CD4-positive, alpha-beta T cell (primary cell): ENCODE data around the gene PLPPR3. TPM values are rescaled to one million over a fixed set of nuclear protein-coding genes. Genes with fewer than 3 reads are reported as not detected.
A peak's percentile ranks its signal among the peaks of the same experiment; 100 is the strongest.

ENCODE experiments used
- ATAC-seq: fragments of 200-7000 bp; cut with Tn5 transposase; one replicate; pipeline ENCODE4 v1.10.0; 2022; ENCODE audit warnings: mild to moderate bottlenecking; ENCODE audit not compliant: poor library complexity
- CTCF ChIA-PET: fragments of 350-600 bp; sonication (Branson Sonifier 250); formaldehyde crosslinking; loops from one replicate; lab custom pipeline; 2021; ENCODE audit warnings: antibody characterized with exemption, inconsistent platforms; lab: Charles Lee
- POLR2A ChIA-PET: fragments of 350-600 bp; sonication (Branson Sonifier 250); formaldehyde crosslinking; loops from one replicate; lab custom pipeline; 2021; ENCODE audit warnings: antibody characterized with exemption, inconsistent platforms; lab: Charles Lee
- DNase-seq, 14 experiments: peaks; one replicate each; pipeline ENCODE4 v3.0.0-alpha.2; 2013 to 2020; ENCODE audit warnings: mixed read lengths in 2 of 14
- H3K27ac ChIP-seq, 2 donors: one replicate each; pipeline versions ENCODE4 v1.5.1 to v1.7.0; 2013; ENCODE audit warnings: low read length in 2 of 2, low read depth in 1 of 2, mild to moderate bottlenecking in 1 of 2
- H3K27me3 ChIP-seq, 2 experiments: 1 replicate in 1 of 2; 2 replicates in 1 of 2; pipeline versions ENCODE4 v1.6.1 to v1.7.0; 2013; ENCODE audit warnings: low read length in 2 of 2, control low read depth in 1 of 2, mild to moderate bottlenecking in 1 of 2, moderate library complexity in 1 of 2; ENCODE audit not compliant: insufficient read depth in 2 of 2, control insufficient read depth in 1 of 2
- H3K36me3 ChIP-seq: one replicate; pipeline ENCODE4 v1.6.1; 2013; ENCODE audit warnings: low read length, control low read depth; ENCODE audit not compliant: insufficient read depth
- H3K4me1 ChIP-seq: one replicate; pipeline ENCODE4 v1.6.1; 2013; ENCODE audit warnings: low read length, control low read depth; ENCODE audit not compliant: insufficient read depth
- H3K4me3 ChIP-seq: one replicate; pipeline ENCODE4 v1.5.1; 2013; ENCODE audit warnings: mild to moderate bottlenecking, low read length, moderate library complexity
- H3K9me3 ChIP-seq, 2 experiments: 1 replicate in 1 of 2; 2 replicates in 1 of 2; pipeline versions ENCODE4 v1.6.1 to v1.7.0; 2013; ENCODE audit warnings: low read length in 2 of 2, mild to moderate bottlenecking in 2 of 2, control low read depth in 1 of 2, moderate library complexity in 1 of 2; ENCODE audit not compliant: control insufficient read depth in 1 of 2, insufficient read depth in 1 of 2
- H3K27ac Mint-ChIP-seq: one replicate; pipeline ENCODE4 v1.8.0; 2020; ENCODE audit warnings: mixed read lengths
- H3K27me3 Mint-ChIP-seq: one replicate; pipeline ENCODE4 v1.8.0; 2021; ENCODE audit warnings: mixed read lengths
- H3K36me3 Mint-ChIP-seq: one replicate; pipeline ENCODE4 v1.8.0; 2021; ENCODE audit warnings: low read depth, mixed read lengths
- H3K4me1 Mint-ChIP-seq: one replicate; pipeline ENCODE4 v1.8.0; 2021; ENCODE audit warnings: low read depth, mixed read lengths
- H3K4me3 Mint-ChIP-seq: one replicate; pipeline ENCODE4 v1.8.0; 2020; ENCODE audit warnings: mild to moderate bottlenecking, mixed read lengths
- H3K9me3 Mint-ChIP-seq: one replicate; pipeline ENCODE4 v1.8.0; 2020; ENCODE audit warnings: mixed read lengths
- CTCF ChIP-seq: fragments of 200-600 bp; IDR thresholded peaks from one replicate; pipeline ENCODE4 v1.8.0; 2022; ENCODE audit warnings: antibody characterized with exemption, mild to moderate bottlenecking
- intact Hi-C, 2 experiments: fragments of 100-400 bp; cut with DNase I in 1 of 2; cut with micrococcal nuclease in 1 of 2; formaldehyde crosslinking; loops; one replicate each; pipeline versions ENCODE4 v1.15.1 to v1.9.0; 2023 to 2025; cut with DNase I, micrococcal nuclease
- total RNA-seq, 174 experiments: library from RNA in 2 of 174; stranded (reverse) in 2 of 174; gene quantifications; one replicate each; pipeline ENCODE4 v1.2.3 and lab custom pipeline; 2021 to 2026

PLPPR3 gene
- total RNA-seq, 2 experiments from 2014 or later: not detected

GRCh38 chr19:825897-826644 is 4.3 kb upstream of the PLPPR3 start:
- H3K36me3 Mint-ChIP-seq: no peaks in the 10 kb centered on the region
- H3K36me3 ChIP-seq: no peaks in the 10 kb centered on the region
- no peak for ATAC-seq
- ChIA-PET POLR2A (no interaction called here), CTCF (interaction anchor here (0.6 kb wide), 1 partner anchor 1543 kb away, joined by 5 read pairs; no protein-coding TSS in a partner anchor)
- peaks cover 0 to 4% of the 10 kb centered on the region in 2 experiments for H3K9me3 ChIP-seq
- peaks cover 16% of the 10 kb centered on the region for H3K27me3 Mint-ChIP-seq
- no peak for DNase-seq
- TF ChIP-seq CTCF: no peak
- H3K27ac Mint-ChIP-seq: no peak overlapping the region
- no peaks in the 10 kb centered on the region for H3K9me3 Mint-ChIP-seq
- H3K4me3 Mint-ChIP-seq: no peak overlapping the region
- no peak overlapping the region for H3K27ac ChIP-seq
- no peak overlapping the region for H3K4me3 ChIP-seq
- H3K4me1 ChIP-seq: peaks cover 6% of the 10 kb centered on the region
- intact Hi-C loops: no loop called here
- no peaks in the 10 kb centered on the region for H3K4me1 Mint-ChIP-seq
- peaks cover 11 to 16% of the 10 kb centered on the region in 2 experiments for H3K27me3 ChIP-seq

GRCh38 chr19:824885-825284 is 3.1 kb upstream of the PLPPR3 start:
- Mint-ChIP-seq H3K9me3 (no peaks in the 10 kb centered on the region), H3K27me3 (peaks cover 16% of the 10 kb centered on the region), H3K36me3 (no peaks in the 10 kb centered on the region), H3K4me3 (no peak overlapping the region), H3K27ac (no peak overlapping the region), H3K4me1 (no peaks in the 10 kb centered on the region)
- DNase-seq (peak in 1 of 14 experiments; percentile 35), ATAC-seq (no peak)
- intact Hi-C loops: no loop called here
- Histone ChIP-seq H3K9me3 (peaks cover 0 to 4% of the 10 kb centered on the region in 2 experiments), H3K27ac (no peak overlapping the region), H3K4me3 (no peak overlapping the region), H3K36me3 (no peaks in the 10 kb centered on the region), H3K27me3 (peaks cover 11 to 14% of the 10 kb centered on the region in 2 experiments), H3K4me1 (peaks cover 6% of the 10 kb centered on the region)
- POLR2A ChIA-PET: no interaction called here
- no peak for TF ChIP-seq CTCF
- CTCF ChIA-PET: no interaction called here

- DNase-seq (no peak), ATAC-seq (no peak)
- H3K4me1 Mint-ChIP-seq: no peaks in the 10 kb centered on the region
- Histone ChIP-seq H3K36me3 (no peaks in the 10 kb centered on the region), H3K4me1 (peaks cover 6% of the 10 kb centered on the region), H3K9me3 (peaks cover 0 to 4% of the 10 kb centered on the region in 2 experiments), H3K4me3 (no peak overlapping the region), H3K27me3 (peaks cover 10 to 11% of the 10 kb centered on the region in 2 experiments), H3K27ac (no peak overlapping the region)
- no peak overlapping the region for H3K4me3 Mint-ChIP-seq
- H3K9me3 Mint-ChIP-seq: no peaks in the 10 kb centered on the region
- H3K27ac Mint-ChIP-seq: no peak overlapping the region
- POLR2A ChIA-PET: no interaction called here
- TF ChIP-seq CTCF: no peak
- CTCF ChIA-PET: no interaction called here
- intact Hi-C loops: no loop called here
- no peaks in the 10 kb centered on the region for H3K36me3 Mint-ChIP-seq
- peaks cover 16% of the 10 kb centered on the region for H3K27me3 Mint-ChIP-seq
Observed at GRCh38 chr19:823565-824121, 1.9 kb upstream of the PLPPR3 start.
